T-helper 9 cell (primary cell): ENCODE results near the gene CRB2.

Experiments used
- DNase-seq: peaks from one replicate; pipeline ENCODE4 v3.0.0-alpha.2; 2020
- total RNA-seq, 2 donors: gene quantifications; one replicate each; lab custom pipeline; 2026; lab: John Stamatoyannopoulos, UW

The CRB2 gene
- total RNA-seq, result 0 reads per million in 2 donors

DNA sequence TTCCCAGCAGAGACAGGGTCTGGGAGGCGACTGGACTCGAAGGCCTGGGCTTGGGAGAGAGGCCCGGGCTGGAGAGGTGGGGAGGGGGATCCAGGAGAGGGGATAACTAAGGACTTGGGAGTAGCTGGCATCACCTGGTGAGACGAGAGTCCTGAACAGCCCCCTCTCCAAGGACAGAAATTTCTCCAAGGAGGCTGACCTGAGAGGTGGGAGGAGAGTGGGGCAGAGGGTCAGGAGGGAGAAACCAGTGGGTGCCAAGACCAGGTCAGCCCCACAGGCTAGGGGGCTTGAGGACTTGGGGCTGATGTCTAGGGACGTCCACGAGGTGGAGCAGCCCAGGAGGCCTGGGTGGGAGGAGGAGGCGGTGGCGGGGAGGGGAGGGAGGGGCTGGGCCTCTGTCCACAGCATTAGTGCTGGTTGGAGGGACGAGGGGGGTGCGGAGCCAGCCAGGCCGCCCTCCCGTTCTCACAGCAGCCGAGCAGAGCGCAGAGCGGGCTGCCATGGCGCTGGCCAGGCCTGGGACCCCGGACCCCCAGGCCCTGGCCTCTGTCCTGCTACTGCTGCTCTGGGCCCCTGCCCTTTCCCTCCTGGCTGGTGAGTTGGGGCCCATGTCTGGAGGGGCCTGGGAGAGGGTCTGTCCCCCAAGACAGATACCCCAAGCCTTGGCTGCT, at the start of gene CRB2:
Gene CRB2, plus strand, starts transcription at position 437 of the 671 bp plus-strand sequence. Its CDS starts 64 bp downstream, at position 501.
- DNase-seq, result no peak

DNA sequence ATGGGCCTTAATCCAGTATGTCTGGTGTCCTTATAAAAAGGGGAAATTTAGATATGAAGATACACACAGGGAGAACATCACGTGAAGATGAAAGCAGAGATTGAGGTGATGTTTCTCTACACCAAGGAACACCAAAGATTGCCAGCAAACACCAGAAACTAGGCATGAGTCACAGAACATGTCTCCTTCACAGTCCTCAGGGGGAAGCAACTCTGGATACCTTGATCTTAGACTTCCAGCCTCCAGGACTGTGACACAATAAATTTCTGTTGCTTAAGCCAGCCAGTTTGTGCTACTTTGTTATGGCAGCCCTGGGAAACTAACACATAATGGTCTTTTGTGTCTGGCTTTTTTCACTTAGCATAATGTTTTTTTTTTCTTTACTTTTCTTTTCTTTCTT, 46.4 kb upstream of the CRB2 start:
- DNase-seq, result no peak

DNA sequence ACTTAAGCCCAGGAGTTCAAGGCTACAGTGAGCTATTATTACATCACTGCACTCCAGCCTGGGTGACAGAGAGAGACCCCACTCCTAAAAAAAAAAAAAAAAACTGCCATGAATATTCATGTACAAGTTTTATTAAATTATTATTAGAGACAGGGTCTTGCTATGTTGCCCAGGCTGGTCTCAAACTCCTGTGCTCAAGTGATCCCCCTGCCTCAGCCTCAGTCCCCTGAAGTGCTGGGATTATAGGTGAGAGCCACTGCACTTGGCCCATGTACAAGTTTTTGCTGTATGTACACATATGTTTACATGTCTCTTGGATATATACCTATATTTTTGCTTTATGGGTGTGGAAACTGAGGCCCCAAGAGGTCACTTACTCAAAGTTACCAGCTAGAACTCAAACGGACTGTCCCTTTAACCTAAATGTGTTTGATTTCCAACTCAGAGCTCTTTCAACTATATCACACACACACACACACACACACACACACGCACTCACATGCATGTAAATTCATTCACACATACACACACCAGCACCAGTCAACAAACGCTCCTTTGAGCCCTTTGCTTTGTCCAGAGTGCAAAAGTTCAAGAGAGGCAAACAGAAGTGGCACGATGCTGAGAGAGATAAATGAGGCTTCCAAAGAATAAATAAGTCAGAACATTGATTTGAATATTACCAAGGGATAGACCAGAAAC, 45.3 kb upstream of the CRB2 start:
- no peak for DNase-seq

DNA sequence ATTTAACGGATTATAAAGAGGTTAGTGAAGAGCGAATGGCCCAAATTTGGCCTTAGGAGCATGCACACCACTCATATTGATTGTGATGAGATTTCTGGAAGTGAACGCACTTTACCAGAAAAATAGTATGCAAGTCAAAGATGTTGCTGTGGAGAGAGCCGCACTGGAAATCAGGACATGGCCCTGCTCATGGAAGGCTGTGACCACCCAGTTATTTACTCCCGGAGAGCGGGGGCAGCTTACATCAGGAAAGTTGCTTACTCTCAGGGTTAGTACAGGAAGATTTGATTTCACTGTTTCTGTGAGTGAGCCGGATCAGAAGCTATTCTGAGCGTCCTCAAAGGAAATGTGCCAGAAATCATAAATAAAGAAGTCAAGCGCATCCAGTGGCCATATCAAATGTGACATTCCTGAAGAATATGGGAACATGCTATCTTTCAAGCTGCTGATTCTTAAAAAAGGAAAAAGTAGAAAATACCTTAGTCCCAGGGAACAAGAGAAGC, 44.7 kb upstream of the CRB2 start:
- DNase-seq, result no peak

- DNase-seq, result no peak
Measured at GRCh38 chr9:123312306-123312877, 43.6 kb upstream of the CRB2 start.

DNA sequence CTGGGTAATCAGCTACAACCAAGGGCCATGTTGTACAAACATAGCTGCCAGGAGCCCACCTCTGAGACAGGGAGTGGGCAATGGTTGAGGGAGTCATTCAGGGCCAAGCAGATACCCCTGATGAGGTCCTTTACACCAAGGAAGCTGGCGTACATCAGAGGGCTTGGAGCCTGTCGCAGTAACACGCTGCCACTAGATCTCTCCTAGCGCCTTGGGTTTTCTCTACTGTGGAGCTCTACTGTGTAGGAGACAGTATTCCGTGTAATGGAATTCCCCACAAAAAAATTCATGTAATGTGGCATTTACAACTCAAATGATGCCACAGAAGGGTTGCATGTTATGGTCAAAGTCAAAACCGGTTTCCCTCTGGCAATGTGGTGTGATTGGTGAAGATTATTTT, 41.4 kb upstream of the CRB2 start:
- no peak for DNase-seq

GRCh38 chr9:123315635-123316034, 40.4 kb upstream of the CRB2 start:
- no peak for DNase-seq

GRCh38 chr9:123316053-123316718, 39.8 kb upstream of the CRB2 start:
- no peak for DNase-seq

GRCh38 chr9:123318202-123318601, 37.8 kb upstream of the CRB2 start:
- DNase-seq, result no peak

DNA sequence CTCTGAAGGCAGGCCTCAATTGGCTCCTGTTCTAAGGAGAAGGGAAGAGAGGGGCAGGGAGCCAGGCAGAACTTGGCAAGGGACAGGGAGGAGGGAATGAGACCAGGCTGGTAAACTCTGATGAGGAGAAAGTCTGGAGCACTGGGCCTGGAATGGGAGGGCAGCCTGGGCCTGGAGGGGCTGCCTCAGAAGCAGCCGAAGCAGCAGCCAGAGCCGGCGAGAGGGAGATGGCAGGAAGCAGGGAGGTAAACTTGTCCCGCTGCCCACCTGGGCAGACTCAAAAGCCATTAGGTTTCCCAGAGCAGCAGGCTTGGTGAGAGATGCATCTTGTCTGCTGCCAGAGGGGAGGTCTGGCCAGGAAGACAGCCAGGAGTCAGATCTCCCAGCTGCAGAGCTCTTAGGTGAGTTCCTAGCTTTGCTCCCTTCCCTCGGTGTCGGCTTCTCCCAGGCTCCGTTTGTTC, 37.0 kb upstream of the CRB2 start:
- no peak for DNase-seq

- no peak for DNase-seq
Measured at GRCh38 chr9:123319541-123320339, 36.3 kb upstream of the CRB2 start.

- no peak for DNase-seq
Measured at GRCh38 chr9:123320814-123321213, 35.2 kb upstream of the CRB2 start.

DNA sequence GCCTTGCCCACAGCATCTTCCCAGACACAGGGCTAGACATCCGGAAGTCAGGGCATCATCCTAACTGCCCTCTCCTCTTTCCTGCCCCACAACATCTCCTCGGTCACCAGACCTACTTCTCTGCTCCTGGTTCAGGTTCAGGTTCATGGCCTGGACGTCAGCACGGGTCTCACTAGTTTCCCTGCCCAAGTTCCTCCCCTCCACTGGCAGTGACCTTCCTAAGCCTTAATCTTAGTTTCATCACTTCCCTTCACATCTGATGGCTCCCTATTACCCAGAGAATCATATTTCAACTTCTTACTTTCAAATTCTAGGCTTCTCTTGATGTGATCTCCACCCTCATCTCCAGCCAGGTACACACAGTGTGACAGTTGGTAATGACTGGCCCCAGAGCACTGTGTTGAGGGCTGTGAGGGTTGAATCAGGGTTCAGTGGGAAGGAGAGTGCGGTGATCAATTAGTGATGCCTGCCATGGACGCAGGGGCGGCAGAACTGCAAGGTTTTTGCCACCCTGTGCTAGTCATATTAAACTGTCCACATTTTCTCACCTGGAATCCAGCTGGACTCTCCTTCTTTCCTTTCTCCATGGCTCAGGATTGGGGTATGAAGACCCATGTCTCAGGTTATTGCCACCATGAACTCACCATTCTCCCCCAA, 34.3 kb upstream of the CRB2 start:
- no peak for DNase-seq

DNA sequence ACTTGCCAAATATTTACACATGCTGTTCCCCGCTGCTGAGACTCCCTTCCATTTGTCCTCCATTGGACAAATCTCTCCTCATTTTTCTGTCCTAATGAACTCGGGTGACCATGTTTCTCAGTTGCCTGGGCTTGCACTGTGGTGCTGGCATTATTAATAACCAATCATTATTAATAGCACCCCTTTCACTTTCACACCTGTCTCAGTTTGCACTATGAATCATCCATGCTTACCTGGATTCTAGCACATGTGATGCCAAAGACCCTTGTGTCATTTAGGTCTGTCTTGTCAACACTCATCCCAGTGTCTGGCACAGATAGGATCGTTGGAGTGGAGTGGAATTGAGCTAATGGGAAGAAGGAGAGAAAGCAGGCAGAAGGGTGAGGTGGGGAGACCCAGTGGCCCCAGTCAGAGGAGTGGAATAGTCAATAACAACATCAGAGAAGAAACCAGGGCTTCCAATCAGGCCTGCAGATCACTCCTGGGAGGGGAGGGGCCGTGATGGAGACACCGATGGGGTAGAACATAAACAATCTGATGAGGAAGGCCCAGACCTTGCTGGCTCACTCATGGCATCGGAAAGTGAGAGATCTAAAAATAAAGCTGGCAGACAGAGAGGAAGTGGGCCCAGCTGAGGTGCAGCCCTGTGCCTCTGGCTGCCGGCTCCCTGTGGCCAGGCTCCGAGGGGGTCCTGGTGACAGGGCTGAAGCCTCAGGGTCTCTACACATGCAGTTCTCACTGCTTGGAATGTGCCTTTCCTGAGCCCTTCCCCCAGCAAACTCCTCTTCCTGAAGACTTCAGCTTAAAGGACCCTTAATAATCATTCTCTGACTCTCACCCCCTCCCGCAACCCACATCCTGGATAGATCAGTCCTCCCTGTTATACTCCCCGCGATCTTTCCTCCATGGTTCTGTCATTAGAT, 33.5 kb upstream of the CRB2 start:
- peak; percentile 32 for DNase-seq

DNA sequence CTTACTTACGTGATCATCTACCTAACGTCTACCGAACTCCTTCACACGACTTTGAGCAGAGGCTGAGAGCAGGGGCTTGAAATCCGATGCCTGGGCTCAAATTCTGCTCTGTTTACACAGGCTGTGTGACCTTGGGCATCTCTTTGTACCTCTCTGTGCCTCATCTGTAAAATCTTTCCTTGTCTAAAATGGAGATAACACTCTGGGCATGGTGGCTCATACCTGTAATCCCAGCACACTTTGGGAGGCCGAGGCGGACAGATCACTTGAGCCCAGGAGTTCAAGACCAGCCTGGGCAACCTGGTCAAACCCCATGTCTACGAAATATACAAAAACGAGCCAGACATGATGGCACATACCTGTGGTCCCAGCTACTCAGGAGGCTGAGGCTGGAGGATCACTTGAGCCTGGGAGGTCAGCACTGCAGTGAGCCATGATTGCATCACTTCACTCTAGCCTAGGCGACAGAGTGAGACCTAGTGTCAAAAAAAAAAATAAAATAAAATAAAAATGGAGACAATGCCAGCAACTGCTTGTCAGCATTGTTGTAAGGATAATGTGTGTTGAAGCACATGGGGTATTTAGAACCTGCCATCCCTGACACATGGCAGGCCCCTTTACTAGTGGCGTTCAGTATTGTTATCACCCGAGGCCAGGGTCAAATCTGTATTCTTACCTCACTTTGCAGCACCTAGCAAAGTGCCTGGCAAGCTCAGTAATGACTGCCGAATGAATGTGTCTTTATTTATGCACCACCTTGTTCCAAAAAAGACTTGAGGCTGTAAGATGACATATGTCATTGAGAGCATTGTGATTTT, 32.6 kb upstream of the CRB2 start:
- no peak for DNase-seq

- DNase-seq, result no peak
Measured at GRCh38 chr9:123324767-123325183, 31.2 kb upstream of the CRB2 start.

GRCh38 chr9:123326187-123326586, 29.8 kb upstream of the CRB2 start:
- DNase-seq, result no peak

DNA sequence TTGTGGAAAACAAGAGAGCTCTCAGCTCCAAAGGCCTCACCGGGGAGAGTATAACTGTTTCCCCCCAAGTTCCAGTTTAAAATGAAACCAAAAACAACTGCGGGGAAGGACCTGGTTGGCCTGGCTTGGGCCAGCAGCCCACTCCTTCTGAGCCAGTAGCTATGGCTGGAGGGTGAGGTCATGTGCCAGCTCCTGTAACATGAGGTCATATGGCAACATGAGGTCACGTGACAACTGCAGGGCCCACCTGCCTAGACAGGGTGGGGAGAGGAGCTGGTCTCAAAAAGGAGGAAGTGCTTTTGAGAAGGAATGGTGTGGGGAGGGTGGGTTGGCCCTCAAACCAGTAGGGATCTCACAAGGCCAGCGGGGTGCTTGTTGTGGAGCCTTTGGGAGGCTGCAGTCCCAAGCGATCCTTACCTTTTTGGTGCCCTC, 29.3 kb upstream of the CRB2 start:
- no peak for DNase-seq

GRCh38 chr9:123327697-123328100, 28.3 kb upstream of the CRB2 start:
- DNase-seq, result no peak
